ENCODE results near the gene IL18BP. TPM values are rescaled to one million over a fixed set of nuclear protein-coding genes. Genes with fewer than 3 reads are reported as not detected.

Gene IL18BP
- polyA plus RNA-seq, 10 donors: 4.3 to 11.5 (median 6.9) TPM

DNA sequence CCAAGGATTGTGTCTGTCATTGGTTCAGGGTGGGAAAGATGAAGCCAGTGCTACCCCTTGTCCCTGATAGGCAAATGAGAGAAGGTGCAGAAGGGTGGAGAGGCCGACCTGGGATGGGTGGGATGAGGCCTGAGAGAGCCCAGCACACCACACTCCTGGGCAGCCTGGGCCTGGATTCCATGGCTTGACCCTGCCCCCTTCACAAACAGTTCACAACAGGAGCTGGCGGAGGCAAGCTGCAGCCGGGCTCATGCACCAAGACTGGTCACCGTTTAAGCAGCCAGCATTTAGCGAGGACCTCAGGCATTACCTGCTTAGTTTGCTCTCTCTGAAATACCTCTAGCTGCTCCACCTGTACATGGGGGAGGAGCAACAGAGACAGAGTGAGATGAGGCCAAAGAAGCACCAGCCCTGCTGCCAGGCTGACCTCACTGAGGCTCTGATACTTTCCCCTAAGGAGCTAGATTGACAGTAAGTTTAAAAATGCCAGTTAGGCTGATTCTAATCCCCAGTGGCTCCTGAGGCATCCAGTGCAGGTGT is 13.5 kb downstream of the IL18BP start:
- DNase-seq: no peak

DNA sequence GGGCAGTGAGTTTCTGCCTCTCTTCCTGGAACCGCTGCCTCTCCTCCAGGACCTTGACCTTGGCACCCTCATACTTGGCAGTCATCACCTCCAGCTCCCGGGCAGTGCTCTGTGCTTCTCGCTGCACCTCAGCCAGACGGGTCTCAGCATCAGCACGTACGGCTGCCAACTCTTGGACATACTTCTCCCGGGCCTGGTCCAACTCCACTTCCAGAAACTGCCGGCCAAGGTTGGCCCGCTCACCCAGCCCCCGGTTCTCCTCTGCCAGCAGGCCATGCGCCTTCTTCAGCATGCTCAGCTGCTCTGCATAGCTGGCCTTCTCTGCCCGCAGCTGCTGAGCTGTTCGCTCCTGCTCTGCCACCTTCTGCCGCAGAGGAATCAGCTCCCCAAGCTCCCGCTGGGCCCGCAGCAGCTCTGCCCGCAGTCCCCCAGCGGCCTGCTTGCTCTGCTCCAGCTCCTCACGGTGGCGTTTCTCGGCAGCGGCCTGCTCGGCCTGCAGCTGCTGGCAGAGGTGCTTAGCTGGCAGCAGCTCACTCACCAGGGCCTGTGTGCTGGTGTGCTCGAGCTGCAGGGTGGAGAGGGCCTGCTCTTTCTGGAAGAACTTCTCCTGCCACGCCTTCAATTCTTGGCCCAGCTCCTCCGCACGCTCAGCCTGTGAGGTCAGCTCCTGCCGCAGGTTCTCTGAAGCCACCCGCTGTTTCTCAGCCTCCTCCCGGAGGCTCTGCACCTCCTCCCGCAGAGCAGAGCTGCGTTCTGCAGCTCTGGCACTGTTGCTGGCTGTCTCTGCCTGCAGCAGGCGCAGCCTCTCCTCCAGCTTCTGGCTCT is 14.4 kb downstream of the IL18BP start:
- peak; percentile 56 to 84 (median 79) for DNase-seq

- DNase-seq: peak in 1 of 3 donors; percentile 49
These were observed 15.3 kb downstream of the IL18BP start for GRCh38 chr11:72013765-72014711.

- no peak for DNase-seq
These were observed 16.1 kb downstream of the IL18BP start for GRCh38 chr11:72014761-72015320.

- peak in 1 of 3 donors; percentile 59 for DNase-seq
These were observed 16.9 kb downstream of the IL18BP start for GRCh38 chr11:72015511-72016061.

DNA sequence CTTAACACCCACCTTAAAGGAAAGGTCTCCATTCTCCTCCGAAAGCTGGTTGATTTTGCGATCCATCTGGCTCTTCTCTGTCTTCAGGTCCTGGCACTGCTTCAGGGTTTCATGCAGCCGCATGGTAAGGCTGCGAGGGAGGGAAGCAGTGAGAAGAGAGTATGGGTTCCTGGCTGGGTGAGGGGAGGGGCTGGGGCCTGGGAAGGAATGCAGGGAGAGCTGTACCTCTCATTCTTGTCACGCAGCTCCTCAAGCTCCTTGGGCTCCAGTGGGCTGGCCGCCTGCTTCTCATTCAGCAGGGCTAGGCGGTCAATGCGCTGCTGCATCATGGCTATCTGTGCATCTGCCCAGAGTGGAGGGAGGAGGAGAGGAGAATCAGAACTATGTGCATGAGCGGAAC is 19.5 kb downstream of the IL18BP start:
- no peak for DNase-seq

DNA sequence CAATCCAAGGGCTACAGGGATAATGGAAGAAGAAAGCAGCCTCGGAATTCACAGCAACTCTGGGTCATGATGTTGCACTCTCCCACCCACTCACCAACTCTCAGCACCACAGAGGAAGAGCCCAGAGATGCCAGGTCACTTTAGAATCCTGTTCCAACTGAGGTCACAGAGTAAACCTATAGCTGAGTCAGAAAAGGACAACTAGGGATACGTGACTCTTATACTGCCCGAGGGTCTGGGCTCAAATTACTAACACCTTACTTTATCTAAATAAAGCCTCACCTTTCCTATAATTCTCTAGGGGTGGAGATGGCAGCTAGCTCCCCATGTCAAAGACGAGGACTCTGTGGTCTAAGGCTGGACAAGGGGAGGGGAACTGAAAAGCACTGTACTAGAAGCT is 24.6 kb downstream of the IL18BP start:
- no peak for DNase-seq

- DNase-seq: no peak
These were observed 25.5 kb downstream of the IL18BP start for GRCh38 chr11:72024069-72024754.

GRCh38 chr11:72026090-72026489 is 27.4 kb downstream of the IL18BP start:
- peak in 1 of 3 donors; percentile 53 for DNase-seq

- peak in 1 of 3 donors; percentile 60 for DNase-seq
These were observed 31.9 kb downstream of the IL18BP start for GRCh38 chr11:72030472-72031045.

DNA sequence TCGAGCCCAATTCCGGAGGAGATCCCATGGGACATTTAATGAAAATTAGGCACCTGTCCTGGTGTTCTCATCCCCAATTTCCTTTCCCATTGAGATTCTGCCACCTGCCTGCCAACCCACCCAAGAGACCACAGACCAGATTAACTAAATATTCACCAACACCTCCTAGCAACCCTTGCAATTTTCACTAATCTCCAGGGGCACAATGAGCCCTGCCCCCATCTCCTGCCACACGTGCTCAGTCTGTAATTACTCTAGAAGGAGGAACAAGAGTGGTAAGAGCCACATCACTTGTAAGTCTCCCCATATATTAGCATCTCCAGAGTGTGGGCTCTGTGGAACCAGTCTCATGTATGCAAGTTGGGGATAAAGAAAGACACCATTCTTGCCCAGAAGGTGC is 38.0 kb downstream of the IL18BP start:
- DNase-seq: no peak

- peak in 2 of 3 donors; percentile 33 to 61 for DNase-seq
These were observed 39.0 kb downstream of the IL18BP start for GRCh38 chr11:72037554-72038311.

DNA sequence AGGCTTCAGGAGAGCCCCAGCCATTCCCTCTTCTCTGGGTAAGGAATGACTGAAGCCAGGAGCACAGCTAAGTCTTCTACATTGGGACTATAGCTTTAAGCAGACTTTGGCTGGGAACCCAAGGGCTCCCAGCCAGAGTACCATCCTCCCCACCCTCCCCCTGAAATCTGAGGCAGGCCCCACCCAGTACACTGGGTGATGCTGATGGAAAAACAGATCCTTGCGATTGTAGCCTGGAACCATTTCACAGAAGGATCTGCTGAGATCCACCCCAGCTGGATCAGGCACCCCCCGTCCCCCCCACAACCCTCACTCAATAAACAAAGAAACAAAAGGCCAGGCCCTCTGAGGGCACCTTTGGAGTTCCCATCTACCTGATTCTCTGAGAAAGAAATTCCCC is 39.8 kb downstream of the IL18BP start:
- peak; percentile 81 to 89 (median 84) for DNase-seq

GRCh38 chr11:72039031-72039855 is 40.5 kb downstream of the IL18BP start:
- DNase-seq: peak in 1 of 3 donors; percentile 69

DNA sequence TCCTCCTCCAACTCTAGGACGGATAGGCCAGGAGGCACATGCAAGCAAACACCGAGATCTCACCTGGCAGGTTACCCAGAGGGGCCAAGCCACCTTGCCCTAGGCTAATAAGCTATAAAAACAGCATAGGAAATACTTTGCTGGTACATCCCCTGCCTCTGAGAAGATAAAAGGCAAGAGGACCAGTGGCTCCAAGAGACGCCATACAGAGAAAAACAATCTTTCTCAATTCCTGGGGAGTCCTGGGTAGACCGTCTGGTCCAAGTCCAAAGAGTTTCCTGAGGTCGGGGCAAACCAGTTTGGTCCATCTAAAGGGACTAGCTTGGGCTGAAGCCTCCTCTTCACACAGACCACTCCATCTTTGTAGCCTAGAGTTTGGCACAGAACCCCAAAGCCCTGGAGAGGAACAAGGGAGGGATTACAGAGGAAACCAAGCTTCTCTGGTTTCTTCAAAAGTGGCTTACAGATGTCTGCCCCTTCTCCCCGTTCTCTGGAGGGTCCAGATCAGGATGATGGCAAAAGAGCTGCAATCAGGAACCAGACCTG is 41.2 kb downstream of the IL18BP start:
- peak in 1 of 3 donors; percentile 60 for DNase-seq

DNA sequence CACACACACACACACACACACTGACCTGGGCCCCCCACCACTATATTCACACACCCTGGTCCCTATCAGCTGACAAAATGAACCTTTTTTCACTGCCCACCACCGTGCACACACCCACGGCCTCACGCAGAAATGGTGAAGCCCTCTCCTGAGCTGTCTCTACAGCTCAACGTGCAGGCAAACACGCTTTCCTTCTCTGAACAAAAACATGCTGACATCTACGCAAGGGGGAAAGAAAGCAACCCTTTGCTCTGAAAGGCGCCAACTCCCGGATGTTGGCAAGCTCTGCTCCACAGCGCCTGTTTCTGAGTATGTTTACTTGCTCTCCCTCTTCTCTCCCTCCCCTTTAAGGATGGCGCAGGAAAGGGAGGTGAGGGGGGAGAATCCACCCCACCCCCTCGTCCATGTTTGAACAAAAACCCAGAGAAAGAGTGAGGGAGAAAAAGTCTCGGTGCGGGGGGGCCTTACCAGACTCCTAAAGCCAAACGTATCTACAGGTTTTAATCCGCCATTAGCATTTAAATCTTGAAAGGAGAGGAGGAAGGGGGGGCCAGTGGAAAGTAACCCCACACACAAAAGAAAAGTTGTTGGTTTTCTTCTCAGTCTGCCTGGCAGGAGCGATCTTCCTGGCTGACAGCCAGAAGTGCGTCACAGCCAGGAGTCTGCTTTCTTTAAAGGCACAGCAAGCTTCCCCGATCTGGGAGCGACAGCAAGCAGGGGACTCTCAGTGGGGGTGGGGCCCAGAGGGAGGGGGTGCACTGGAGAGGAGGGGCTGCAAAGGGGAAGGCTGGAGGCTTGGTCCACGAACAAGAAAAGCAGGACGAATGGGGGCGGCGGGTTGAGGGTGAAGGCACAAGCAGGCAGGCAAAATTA is 42.0 kb downstream of the IL18BP start:
- DNase-seq: peak; percentile 97 to 99 (median 98)

- DNase-seq: peak; percentile 80 to 95 (median 88)
These were observed 42.8 kb downstream of the IL18BP start for GRCh38 chr11:72041364-72042063.

All from muscle of back (tissue), 11 donors.